GM23338 (cell line): ENCODE measurements around the gene USP20. TPM values are rescaled to one million over a fixed set of nuclear protein-coding genes. Genes with fewer than 3 reads are reported as not detected.

ENCODE experiments used
- ATAC-seq: fragments of 200-7000 bp; cut with Tn5 transposase; 3 replicates; pipeline ENCODE4 v1.9.1; 2020
- DNase-seq: peaks from one replicate; pipeline ENCODE4 v3.0.0-alpha.2; 2015; ENCODE audit warnings: low spot score
- H2AFZ ChIP-seq: fragments of 200-600 bp; sonication (generic); 2 replicates; pipeline ENCODE4 v1.8.0; 2016; ENCODE audit warnings: antibody characterized with exemption, mild to moderate bottlenecking, moderate library complexity
- H3F3A ChIP-seq: fragments of 200-600 bp; sonication (generic); replicated peaks from 2 replicates; pipeline ENCODE4 v1.8.0; 2017; ENCODE audit warnings: antibody characterized with exemption, mixed run types, low read depth
- H3K27ac ChIP-seq: fragments of 200-600 bp; sonication (generic); 2 replicates; pipeline ENCODE4 v1.6.1; 2016; ENCODE audit warnings: low read depth
- H3K27me3 ChIP-seq: fragments of 200-600 bp; sonication (generic); 2 replicates; pipeline ENCODE4 v1.8.0; 2016; ENCODE audit warnings: mild to moderate bottlenecking, mixed run types, moderate library complexity; ENCODE audit not compliant: insufficient read depth
- H3K36me3 ChIP-seq: fragments of 200-600 bp; sonication (generic); 2 replicates; pipeline ENCODE4 v1.8.0; 2016; ENCODE audit warnings: mild to moderate bottlenecking; ENCODE audit not compliant: insufficient read depth
- H3K4me1 ChIP-seq: fragments of 200-600 bp; sonication (generic); 2 replicates; pipeline ENCODE4 v1.8.0; 2016; ENCODE audit warnings: mild to moderate bottlenecking, moderate library complexity; ENCODE audit not compliant: insufficient read depth
- H3K4me2 ChIP-seq: fragments of 200-600 bp; sonication (generic); 2 replicates; pipeline ENCODE4 v1.7.1; 2017; ENCODE audit warnings: mixed run types
- H3K4me3 ChIP-seq: fragments of 200-600 bp; sonication (generic); 2 replicates; pipeline ENCODE4 v1.6.1; 2016; ENCODE audit warnings: mixed run types
- H3K79me2 ChIP-seq: fragments of 200-600 bp; sonication (generic); replicated peaks from 2 replicates; pipeline ENCODE4 v1.8.0; 2017; ENCODE audit warnings: mild to moderate bottlenecking; ENCODE audit not compliant: insufficient read depth
- H3K9me2 ChIP-seq: fragments of 200-600 bp; sonication (generic); 2 replicates; pipeline ENCODE4 v1.8.0; 2017; ENCODE audit not compliant: insufficient read depth
- H4K20me1 ChIP-seq: fragments of 200-600 bp; sonication (generic); replicated peaks from 2 replicates; pipeline ENCODE4 v1.8.0; 2017; ENCODE audit warnings: mild to moderate bottlenecking; ENCODE audit not compliant: insufficient read depth
- H3K27ac Mint-ChIP-seq: 2 replicates; pipeline ENCODE4 v1.8.0; 2020; ENCODE audit warnings: inconsistent platforms, mild to moderate bottlenecking, moderate library complexity, mixed read lengths
- H3K27me3 Mint-ChIP-seq: 3 replicates; pipeline ENCODE4 v1.8.0; 2022; ENCODE audit warnings: low read depth, mild to moderate bottlenecking, moderate library complexity, mixed read lengths, inconsistent platforms; ENCODE audit not compliant: insufficient read depth, poor library complexity
- H3K36me3 Mint-ChIP-seq: 3 replicates; pipeline ENCODE4 v1.8.0; 2021; ENCODE audit warnings: low read depth, mild to moderate bottlenecking, inconsistent platforms, moderate library complexity, mixed read lengths
- H3K4me1 Mint-ChIP-seq: 3 replicates; pipeline ENCODE4 v1.8.0; 2020; ENCODE audit warnings: mild to moderate bottlenecking, inconsistent platforms, mixed read lengths
- H3K4me3 Mint-ChIP-seq: 3 replicates; pipeline ENCODE4 v1.8.0; 2021; ENCODE audit warnings: moderate library complexity, mild to moderate bottlenecking, inconsistent platforms, mixed read lengths
- H3K9me3 Mint-ChIP-seq: 3 replicates; pipeline ENCODE4 v1.8.0; 2020; ENCODE audit warnings: moderate library complexity, mild to moderate bottlenecking, inconsistent platforms, mixed read lengths
- CREB1 ChIP-seq: fragments of 250-450 bp; sonication (Bioruptor Pico); IDR thresholded peaks from 2 replicates; pipeline ENCODE4 v1.5.0; 2020; ENCODE audit warnings: low read depth, mild to moderate bottlenecking, moderate library complexity
- EZH2 ChIP-seq: fragments of 200-600 bp; sonication (generic); IDR thresholded peaks from one replicate; pipeline ENCODE4 v1.8.0; 2017; ENCODE audit warnings: antibody characterized with exemption, mild to moderate bottlenecking, low read depth; ENCODE audit not compliant: unreplicated experiment
- EZH2phosphoT487 ChIP-seq: fragments of 200-600 bp; sonication (generic); IDR thresholded peaks from one replicate; pipeline ENCODE4 v1.8.1; 2018; ENCODE audit warnings: antibody characterized with exemption; ENCODE audit not compliant: unreplicated experiment
- STAT1 ChIP-seq: IDR thresholded peaks from one replicate; pipeline ENCODE4 v1.6.1; 2016; ENCODE audit warnings: antibody characterized with exemption; ENCODE audit not compliant: unreplicated experiment
- ZNF114 ChIP-seq: fragments of 250-450 bp; sonication (Bioruptor Pico); IDR thresholded peaks from 2 replicates; pipeline ENCODE4 v1.5.0; 2020; ENCODE audit warnings: mild to moderate bottlenecking, moderate library complexity
- polyA plus RNA-seq: library from polyadenylated mRNA; unstranded; fragments of >200 nt; fragmentation: Nextera tagmentation; extraction: Ambion mirVana; gene quantifications from 2 replicates; pipeline ENCODE4 v1.2.1, GENCODE V29; 2016
- total RNA-seq: library from RNA; depleted of rRNA; stranded (reverse); fragments of >200 nt; shearing (Covaris generic); gene quantifications from 2 replicates; pipeline ENCODE4 v1.2.3, GENCODE V29; 2014
- TF ChIP-seq, protein P1 (sequence below), 2 experiments: fragments of 200-600 bp in 1 of 2; sonication (generic) in 1 of 2; conservative IDR thresholded peaks; 2 replicates each; pipeline versions ENCODE4 v1.5.1 to v1.6.1; 2016 to 2017; ENCODE audit warnings: antibody characterized with exemption in 2 of 2, low read depth in 2 of 2, mild to moderate bottlenecking in 2 of 2, moderate library complexity in 1 of 2
- TF ChIP-seq, protein P2 (sequence below): fragments of 250-450 bp; sonication (Bioruptor Pico); IDR thresholded peaks from 2 replicates; pipeline ENCODE4 v1.5.0; 2020; ENCODE audit warnings: mild to moderate bottlenecking, moderate library complexity
- TF ChIP-seq, protein P3 (sequence below): IDR thresholded peaks from 2 replicates; pipeline ENCODE4 v1.6.1; 2016; ENCODE audit warnings: antibody characterized with exemption

The USP20 gene
- total and polyA plus RNA-seq, 2 experiments from 2014 or later = 10.4 to 13.0 TPM

DNA sequence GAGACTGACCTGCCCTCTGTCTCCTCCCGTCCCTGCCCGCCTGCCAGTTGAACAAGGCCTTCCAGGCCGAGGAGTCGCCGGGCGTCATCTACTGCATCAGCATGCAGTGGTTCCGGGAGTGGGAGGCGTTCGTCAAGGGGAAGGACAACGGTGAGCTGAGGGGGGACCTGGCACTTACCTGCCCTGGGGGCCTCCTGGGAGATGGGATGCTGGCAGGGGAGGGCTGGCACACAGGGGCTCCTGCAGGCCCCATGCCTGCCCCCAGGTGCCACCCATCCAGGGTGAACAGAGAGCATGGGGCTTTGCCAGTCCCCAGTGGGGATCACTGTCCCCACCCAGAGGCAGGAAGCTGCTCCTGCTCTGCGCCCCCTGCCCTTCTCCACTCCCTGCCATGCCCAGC is 43.0 kb downstream of the USP20 start:
- Histone ChIP-seq H3K4me3 (no peak overlapping the region), H3K79me2 (no peaks in the 10 kb centered on the region), H3K27me3 (no peaks in the 10 kb centered on the region), H3K4me1 (peaks cover 5% of the 10 kb centered on the region; the same call in 1 of the 2 replicates), H3K4me2 (no peak overlapping the region), H3F3A (no peaks in the 10 kb centered on the region; the same call in 1 of the 2 replicates), H3K9me2 (no peaks in the 10 kb centered on the region), H3K36me3 (no peaks in the 10 kb centered on the region), H4K20me1 (no peaks in the 10 kb centered on the region), H3K27ac (no peak overlapping the region), H2AFZ (no peak overlapping the region)
- Mint-ChIP-seq H3K27ac (peak overlapping the region; percentile 81), H3K36me3 (no peaks in the 10 kb centered on the region), H3K9me3 (no peaks in the 10 kb centered on the region), H3K27me3 (peaks cover 11% of the 10 kb centered on the region), H3K4me1 (peaks cover 13% of the 10 kb centered on the region), H3K4me3 (no peak overlapping the region)
- TF ChIP-seq, protein P1, sequence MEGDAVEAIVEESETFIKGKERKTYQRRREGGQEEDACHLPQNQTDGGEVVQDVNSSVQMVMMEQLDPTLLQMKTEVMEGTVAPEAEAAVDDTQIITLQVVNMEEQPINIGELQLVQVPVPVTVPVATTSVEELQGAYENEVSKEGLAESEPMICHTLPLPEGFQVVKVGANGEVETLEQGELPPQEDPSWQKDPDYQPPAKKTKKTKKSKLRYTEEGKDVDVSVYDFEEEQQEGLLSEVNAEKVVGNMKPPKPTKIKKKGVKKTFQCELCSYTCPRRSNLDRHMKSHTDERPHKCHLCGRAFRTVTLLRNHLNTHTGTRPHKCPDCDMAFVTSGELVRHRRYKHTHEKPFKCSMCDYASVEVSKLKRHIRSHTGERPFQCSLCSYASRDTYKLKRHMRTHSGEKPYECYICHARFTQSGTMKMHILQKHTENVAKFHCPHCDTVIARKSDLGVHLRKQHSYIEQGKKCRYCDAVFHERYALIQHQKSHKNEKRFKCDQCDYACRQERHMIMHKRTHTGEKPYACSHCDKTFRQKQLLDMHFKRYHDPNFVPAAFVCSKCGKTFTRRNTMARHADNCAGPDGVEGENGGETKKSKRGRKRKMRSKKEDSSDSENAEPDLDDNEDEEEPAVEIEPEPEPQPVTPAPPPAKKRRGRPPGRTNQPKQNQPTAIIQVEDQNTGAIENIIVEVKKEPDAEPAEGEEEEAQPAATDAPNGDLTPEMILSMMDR (conservative IDR thresholded peaks at IDR 0.05; ENCODE audit: low read depth in 2 of 2) = no peak
- no peak for TF ChIP-seq CREB1 (CRISPR knock-in tag)
- TF ChIP-seq EZH2 = no peak
- TF ChIP-seq, protein P2, sequence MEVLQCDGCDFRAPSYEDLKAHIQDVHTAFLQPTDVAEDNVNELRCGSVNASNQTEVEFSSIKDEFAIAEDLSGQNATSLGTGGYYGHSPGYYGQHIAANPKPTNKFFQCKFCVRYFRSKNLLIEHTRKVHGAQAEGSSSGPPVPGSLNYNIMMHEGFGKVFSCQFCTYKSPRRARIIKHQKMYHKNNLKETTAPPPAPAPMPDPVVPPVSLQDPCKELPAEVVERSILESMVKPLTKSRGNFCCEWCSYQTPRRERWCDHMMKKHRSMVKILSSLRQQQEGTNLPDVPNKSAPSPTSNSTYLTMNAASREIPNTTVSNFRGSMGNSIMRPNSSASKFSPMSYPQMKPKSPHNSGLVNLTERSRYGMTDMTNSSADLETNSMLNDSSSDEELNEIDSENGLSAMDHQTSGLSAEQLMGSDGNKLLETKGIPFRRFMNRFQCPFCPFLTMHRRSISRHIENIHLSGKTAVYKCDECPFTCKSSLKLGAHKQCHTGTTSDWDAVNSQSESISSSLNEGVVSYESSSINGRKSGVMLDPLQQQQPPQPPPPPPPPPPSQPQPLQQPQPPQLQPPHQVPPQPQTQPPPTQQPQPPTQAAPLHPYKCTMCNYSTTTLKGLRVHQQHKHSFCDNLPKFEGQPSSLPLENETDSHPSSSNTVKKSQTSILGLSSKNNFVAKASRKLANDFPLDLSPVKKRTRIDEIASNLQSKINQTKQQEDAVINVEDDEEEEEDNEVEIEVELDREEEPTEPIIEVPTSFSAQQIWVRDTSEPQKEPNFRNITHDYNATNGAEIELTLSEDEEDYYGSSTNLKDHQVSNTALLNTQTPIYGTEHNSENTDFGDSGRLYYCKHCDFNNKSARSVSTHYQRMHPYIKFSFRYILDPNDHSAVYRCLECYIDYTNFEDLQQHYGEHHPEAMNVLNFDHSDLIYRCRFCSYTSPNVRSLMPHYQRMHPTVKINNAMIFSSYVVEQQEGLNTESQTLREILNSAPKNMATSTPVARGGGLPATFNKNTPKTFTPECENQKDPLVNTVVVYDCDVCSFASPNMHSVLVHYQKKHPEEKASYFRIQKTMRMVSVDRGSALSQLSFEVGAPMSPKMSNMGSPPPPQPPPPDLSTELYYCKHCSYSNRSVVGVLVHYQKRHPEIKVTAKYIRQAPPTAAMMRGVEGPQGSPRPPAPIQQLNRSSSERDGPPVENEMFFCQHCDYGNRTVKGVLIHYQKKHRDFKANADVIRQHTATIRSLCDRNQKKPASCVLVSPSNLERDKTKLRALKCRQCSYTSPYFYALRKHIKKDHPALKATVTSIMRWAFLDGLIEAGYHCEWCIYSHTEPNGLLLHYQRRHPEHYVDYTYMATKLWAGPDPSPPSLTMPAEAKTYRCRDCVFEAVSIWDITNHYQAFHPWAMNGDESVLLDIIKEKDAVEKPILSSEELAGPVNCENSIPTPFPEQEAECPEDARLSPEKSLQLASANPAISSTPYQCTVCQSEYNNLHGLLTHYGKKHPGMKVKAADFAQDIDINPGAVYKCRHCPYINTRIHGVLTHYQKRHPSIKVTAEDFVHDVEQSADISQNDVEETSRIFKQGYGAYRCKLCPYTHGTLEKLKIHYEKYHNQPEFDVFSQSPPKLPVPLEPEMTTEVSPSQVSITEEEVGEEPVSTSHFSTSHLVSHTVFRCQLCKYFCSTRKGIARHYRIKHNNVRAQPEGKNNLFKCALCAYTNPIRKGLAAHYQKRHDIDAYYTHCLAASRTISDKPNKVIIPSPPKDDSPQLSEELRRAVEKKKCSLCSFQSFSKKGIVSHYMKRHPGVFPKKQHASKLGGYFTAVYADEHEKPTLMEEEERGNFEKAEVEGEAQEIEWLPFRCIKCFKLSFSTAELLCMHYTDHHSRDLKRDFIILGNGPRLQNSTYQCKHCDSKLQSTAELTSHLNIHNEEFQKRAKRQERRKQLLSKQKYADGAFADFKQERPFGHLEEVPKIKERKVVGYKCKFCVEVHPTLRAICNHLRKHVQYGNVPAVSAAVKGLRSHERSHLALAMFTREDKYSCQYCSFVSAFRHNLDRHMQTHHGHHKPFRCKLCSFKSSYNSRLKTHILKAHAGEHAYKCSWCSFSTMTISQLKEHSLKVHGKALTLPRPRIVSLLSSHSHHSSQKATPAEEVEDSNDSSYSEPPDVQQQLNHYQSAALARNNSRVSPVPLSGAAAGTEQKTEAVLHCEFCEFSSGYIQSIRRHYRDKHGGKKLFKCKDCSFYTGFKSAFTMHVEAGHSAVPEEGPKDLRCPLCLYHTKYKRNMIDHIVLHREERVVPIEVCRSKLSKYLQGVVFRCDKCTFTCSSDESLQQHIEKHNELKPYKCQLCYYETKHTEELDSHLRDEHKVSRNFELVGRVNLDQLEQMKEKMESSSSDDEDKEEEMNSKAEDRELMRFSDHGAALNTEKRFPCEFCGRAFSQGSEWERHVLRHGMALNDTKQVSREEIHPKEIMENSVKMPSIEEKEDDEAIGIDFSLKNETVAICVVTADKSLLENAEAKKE (CRISPR knock-in tag) = no peak
- no peak for TF ChIP-seq EZH2phosphoT487
- no peak for TF ChIP-seq STAT1
- TF ChIP-seq ZNF114 (CRISPR knock-in tag) = no peak
- TF ChIP-seq, protein P3, sequence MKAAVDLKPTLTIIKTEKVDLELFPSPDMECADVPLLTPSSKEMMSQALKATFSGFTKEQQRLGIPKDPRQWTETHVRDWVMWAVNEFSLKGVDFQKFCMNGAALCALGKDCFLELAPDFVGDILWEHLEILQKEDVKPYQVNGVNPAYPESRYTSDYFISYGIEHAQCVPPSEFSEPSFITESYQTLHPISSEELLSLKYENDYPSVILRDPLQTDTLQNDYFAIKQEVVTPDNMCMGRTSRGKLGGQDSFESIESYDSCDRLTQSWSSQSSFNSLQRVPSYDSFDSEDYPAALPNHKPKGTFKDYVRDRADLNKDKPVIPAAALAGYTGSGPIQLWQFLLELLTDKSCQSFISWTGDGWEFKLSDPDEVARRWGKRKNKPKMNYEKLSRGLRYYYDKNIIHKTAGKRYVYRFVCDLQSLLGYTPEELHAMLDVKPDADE = no peak
- DNase-seq (no peak), ATAC-seq (no peak)
